NCI-H1436 (cell line): ENCODE measurements around the gene ATXN10.
"Not testable (repeated sequence)": the region's sequence is repeated elsewhere in the genome, so short reads cannot be mapped to it uniquely, and the experiment has no call there.

Source experiments
- DNase-seq: peaks from one replicate; lab custom pipeline; 2025; lab: John Stamatoyannopoulos, UW

ATXN10 gene

GRCh38 chr22:45678961-45679912 lies 7.6 kb downstream of the ATXN10 start:
- DNase-seq: peak; percentile 17

- no peak for DNase-seq
Observed at GRCh38 chr22:45680932-45681700, 9.5 kb downstream of the ATXN10 start.

GRCh38 chr22:45682064-45682463 lies 10.4 kb downstream of the ATXN10 start:
- no peak for DNase-seq

GRCh38 chr22:45682773-45683172 lies 11.1 kb downstream of the ATXN10 start:
- not testable (repeated sequence) for DNase-seq

- DNase-seq: no peak
Observed at GRCh38 chr22:45683248-45683647, 11.6 kb downstream of the ATXN10 start.

GRCh38 chr22:45683680-45684079 lies 12.0 kb downstream of the ATXN10 start:
- DNase-seq: no peak

- DNase-seq: no peak
Observed at GRCh38 chr22:45684169-45684568, 12.5 kb downstream of the ATXN10 start.

- DNase-seq: no peak
Observed at GRCh38 chr22:45684752-45685574, 13.3 kb downstream of the ATXN10 start.

GRCh38 chr22:45686004-45686403 lies 14.4 kb downstream of the ATXN10 start:
- no peak for DNase-seq

GRCh38 chr22:45686836-45687235 lies 15.2 kb downstream of the ATXN10 start:
- DNase-seq: no peak

- DNase-seq: no peak
Observed at GRCh38 chr22:45688600-45689080, 17.0 kb downstream of the ATXN10 start.

GRCh38 chr22:45689211-45689610 lies 17.6 kb downstream of the ATXN10 start:
- DNase-seq: no peak

- no peak for DNase-seq
Observed at GRCh38 chr22:45690008-45690407, 18.4 kb downstream of the ATXN10 start.

- no peak for DNase-seq
Observed at GRCh38 chr22:45692549-45692948, 20.9 kb downstream of the ATXN10 start.

- no peak for DNase-seq
Observed at GRCh38 chr22:45693835-45694234, 22.2 kb downstream of the ATXN10 start.

- DNase-seq: no peak
Observed at GRCh38 chr22:45696227-45696626, 24.6 kb downstream of the ATXN10 start.

- no peak for DNase-seq
Observed at GRCh38 chr22:45698094-45698493, 26.5 kb downstream of the ATXN10 start.

- no peak for DNase-seq
Observed at GRCh38 chr22:45702981-45703380, 31.3 kb downstream of the ATXN10 start.

- no peak for DNase-seq
Observed at GRCh38 chr22:45703758-45704157, 32.1 kb downstream of the ATXN10 start.

- DNase-seq: no peak
Observed at GRCh38 chr22:45704648-45705047, 33.0 kb downstream of the ATXN10 start.

GRCh38 chr22:45707605-45708004 lies 36.0 kb downstream of the ATXN10 start:
- no peak for DNase-seq

- no peak for DNase-seq
Observed at GRCh38 chr22:45708145-45708544, 36.5 kb downstream of the ATXN10 start.
